Spleen (tissue), 11 donors: ENCODE measurements around the gene KDF1. TPM values are rescaled to one million over a fixed set of nuclear protein-coding genes. Genes with fewer than 3 reads are reported as not detected.

Experiments
- DNase-seq: peaks from one replicate; pipeline ENCODE4 v3.0.0-alpha.2; 2020
- H3K27ac ChIP-seq, 8 donors: fragments of 200-600 bp; sonication (generic) in 7 of 8; 1 replicate in 4 of 8; 2 replicates in 4 of 8; pipeline versions ENCODE4 v1.5.0 to v1.8.0; 2016 to 2021; ENCODE audit warnings: inconsistent platforms in 4 of 8, mild to moderate bottlenecking in 4 of 8, moderate library complexity in 1 of 8
- H3K27me3 ChIP-seq, 7 donors: fragments of 200-600 bp; sonication (generic) in 6 of 7; replicated peaks in 1 of 7; 1 replicate in 4 of 7; 2 replicates in 3 of 7; pipeline versions ENCODE4 v1.5.0 to v1.8.0; 2016 to 2021; ENCODE audit warnings: inconsistent platforms in 3 of 7, mild to moderate bottlenecking in 1 of 7
- H3K36me3 ChIP-seq, 6 donors: fragments of 200-600 bp; sonication (generic) in 5 of 6; 1 replicate in 4 of 6; 2 replicates in 2 of 6; pipeline versions ENCODE4 v1.5.0 to v1.8.0; 2016 to 2021; ENCODE audit warnings: inconsistent platforms in 2 of 6
- H3K4me1 ChIP-seq, 6 donors: fragments of 200-600 bp; sonication (generic) in 5 of 6; 1 replicate in 3 of 6; 2 replicates in 3 of 6; pipeline versions ENCODE4 v1.5.0 to v1.8.0; 2016 to 2021; ENCODE audit warnings: inconsistent platforms in 3 of 6
- H3K4me3 ChIP-seq, 8 donors: fragments of 200-600 bp; sonication (generic) in 7 of 8; 1 replicate in 4 of 8; 2 replicates in 4 of 8; pipeline versions ENCODE4 v1.5.0 to v1.8.0; 2016 to 2021; ENCODE audit warnings: inconsistent platforms in 4 of 8, mild to moderate bottlenecking in 4 of 8, moderate library complexity in 2 of 8
- H3K9me3 ChIP-seq, 8 donors: fragments of 200-600 bp; sonication (generic) in 7 of 8; 1 replicate in 4 of 8; 2 replicates in 4 of 8; pipeline versions ENCODE4 v1.5.0 to v1.8.0; 2016 to 2021; ENCODE audit warnings: inconsistent platforms in 4 of 8
- POLR2A ChIP-seq, 3 donors: fragments of 450-650 bp; IDR thresholded peaks; one replicate each; pipeline ENCODE4 v1.5.1; 2017; ENCODE audit warnings: antibody characterized with exemption in 3 of 3, mild to moderate bottlenecking in 1 of 3
- POLR2AphosphoS5 ChIP-seq, 3 donors: sonication (generic); formaldehyde crosslinking; IDR thresholded peaks; one replicate each; pipeline ENCODE4 v1.5.1; 2017; ENCODE audit warnings: antibody characterized with exemption in 3 of 3
- WGBS, 5 donors: extraction: QIAGEN DNeasy Blood & Tissue Kit in 3 of 5; methylation state at CpG; one replicate each; pipeline versions ENCODE4 v1.1.5 to v1.1.7; 2013 to 2018; 5-methylcytosine and 5-hydroxymethylcytosine counted together
- intact Hi-C: fragments of 100-400 bp; cut with DNase I; formaldehyde crosslinking; loops from one replicate; pipeline ENCODE4 v1.15.0; 2023; ENCODE audit warnings: low total_unique reads
- polyA plus RNA-seq, 3 donors: library from polyadenylated mRNA; stranded (reverse); fragments of 200-250 nt; gene quantifications; one replicate each; pipeline ENCODE4 v1.2.1, GENCODE V29; 2013
- total RNA-seq, 7 donors: library from RNA; depleted of rRNA in 3 of 7; stranded (reverse); fragments of >200 nt in 3 of 7; fragmentation: NEBNext Ultra II Directional in 4 of 7; extraction: Animal tissue kit (Norgen Biotek cat#: 25700) in 4 of 7; gene quantifications; one replicate each; pipeline versions ENCODE4 v1.1.0 to v1.2.1, GENCODE V29; 2016 to 2021
- TF ChIP-seq, protein P1 (sequence below), 11 experiments: fragments of 200-600 bp in 7 of 11; fragments of 450-650 bp in 4 of 11; sonication (generic) in 4 of 11; IDR thresholded peaks in 8 of 11; conservative IDR thresholded peaks in 3 of 11; 1 replicate in 7 of 11; 2 replicates in 4 of 11; pipeline versions ENCODE4 v1.4.0 to v1.8.0; 2016 to 2021; ENCODE audit warnings: antibody characterized with exemption in 11 of 11, inconsistent platforms in 4 of 11, mild to moderate bottlenecking in 1 of 11
- donor health status: healthy with polysubstance abuse.
- donor health status: DM: no; HTN: no; CAD: no; lungs with moderate emphysema.
- donor health status: DM: no; HTN: no; CAD: no.
- donor health status: Bipolar disorder and iron deficiency.
- donor health status: healthy.
- donor health status: DM: no; HTN: no; CAD: no.
- donor health status: DM: yes; HTN: yes; CAD: no.

KDF1 gene
- total and polyA plus RNA-seq, 10 donors: 0.44 to 2.1 (median 0.98) TPM

GRCh38 chr1:26907071-26907917 is 53.0 kb downstream of the KDF1 start:
- DNase-seq: no peak
- peaks cover 0 to 7% (median 0%) of the 10 kb centered on the region in 6 donors for H3K4me1 ChIP-seq
- H3K36me3 ChIP-seq: no peaks in the 10 kb centered on the region
- H3K4me3 ChIP-seq: no peak overlapping the region
- no peaks in the 10 kb centered on the region for H3K27me3 ChIP-seq
- no peak overlapping the region for H3K27ac ChIP-seq
- H3K9me3 ChIP-seq: no peaks in the 10 kb centered on the region
- 47 to 77% (median 73%) methylated on average over 5 to 6 of the region's 6 CpGs for WGBS, 5 donors
- no peak for TF ChIP-seq POLR2A (IDR thresholded peaks at IDR 0.05)
- no peak for TF ChIP-seq POLR2AphosphoS5 (IDR thresholded peaks at IDR 0.05)
- TF ChIP-seq, protein P1, sequence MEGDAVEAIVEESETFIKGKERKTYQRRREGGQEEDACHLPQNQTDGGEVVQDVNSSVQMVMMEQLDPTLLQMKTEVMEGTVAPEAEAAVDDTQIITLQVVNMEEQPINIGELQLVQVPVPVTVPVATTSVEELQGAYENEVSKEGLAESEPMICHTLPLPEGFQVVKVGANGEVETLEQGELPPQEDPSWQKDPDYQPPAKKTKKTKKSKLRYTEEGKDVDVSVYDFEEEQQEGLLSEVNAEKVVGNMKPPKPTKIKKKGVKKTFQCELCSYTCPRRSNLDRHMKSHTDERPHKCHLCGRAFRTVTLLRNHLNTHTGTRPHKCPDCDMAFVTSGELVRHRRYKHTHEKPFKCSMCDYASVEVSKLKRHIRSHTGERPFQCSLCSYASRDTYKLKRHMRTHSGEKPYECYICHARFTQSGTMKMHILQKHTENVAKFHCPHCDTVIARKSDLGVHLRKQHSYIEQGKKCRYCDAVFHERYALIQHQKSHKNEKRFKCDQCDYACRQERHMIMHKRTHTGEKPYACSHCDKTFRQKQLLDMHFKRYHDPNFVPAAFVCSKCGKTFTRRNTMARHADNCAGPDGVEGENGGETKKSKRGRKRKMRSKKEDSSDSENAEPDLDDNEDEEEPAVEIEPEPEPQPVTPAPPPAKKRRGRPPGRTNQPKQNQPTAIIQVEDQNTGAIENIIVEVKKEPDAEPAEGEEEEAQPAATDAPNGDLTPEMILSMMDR (IDR thresholded peaks at IDR 0.05 in 8 of 11, conservative IDR thresholded peaks at IDR 0.05 in 3 of 11): no peak
- intact Hi-C loops: no loop called here

GRCh38 chr1:26900815-26901511 is 59.3 kb downstream of the KDF1 start:
- Histone ChIP-seq H3K9me3 (no peaks in the 10 kb centered on the region), H3K27me3 (no peaks in the 10 kb centered on the region), H3K4me1 (peaks cover 14 to 55% (median 29%) of the 10 kb centered on the region in 6 donors), H3K27ac (peak overlapping the region; percentile 84 to 96 (median 88)), H3K36me3 (peaks cover 0 to 28% (median 23%) of the 10 kb centered on the region in 6 donors), H3K4me3 (peak overlapping the region; percentile 84 to 100 (median 97))
- intact Hi-C loops: no loop called here
- TF ChIP-seq POLR2A (IDR thresholded peaks at IDR 0.05) (no peak), POLR2AphosphoS5 (IDR thresholded peaks at IDR 0.05) (no peak)
- TF ChIP-seq, protein P1 (IDR thresholded peaks at IDR 0.05 in 8 of 11, conservative IDR thresholded peaks at IDR 0.05 in 3 of 11): no peak
- no peak for DNase-seq
- WGBS, 5 donors: 60 to 68% (median 64%) methylated on average over 17 to 18 of the region's 18 CpGs

- H3K4me3 ChIP-seq: peak within 1 kb of the TSS; percentile 84 to 100 (median 97)
- H3K27ac ChIP-seq: peak within 1 kb of the TSS; percentile 84 to 96 (median 88)
- peaks cover 14 to 63% (median 32%) of the 10 kb centered on the region in 6 donors for H3K4me1 ChIP-seq
- no peaks in the 10 kb centered on the region for H3K27me3 ChIP-seq
- peaks cover 0 to 36% (median 30%) of the 10 kb centered on the region in 6 donors for H3K36me3 ChIP-seq
- DNase-seq: peak; percentile 94
- intact Hi-C loops: no loop called here
- no peaks in the 10 kb centered on the region for H3K9me3 ChIP-seq
- no peak for TF ChIP-seq POLR2A (IDR thresholded peaks at IDR 0.05)
- TF ChIP-seq, protein P1 (IDR thresholded peaks at IDR 0.05 in 8 of 11, conservative IDR thresholded peaks at IDR 0.05 in 3 of 11): peak in 2 of 11 experiments; percentile 26 to 27
- TF ChIP-seq POLR2AphosphoS5 (IDR thresholded peaks at IDR 0.05): peak; percentile 84 to 95 (median 89)
- WGBS, 5 donors: 0 to 1% (median 0%) methylated on average over 30 to 50 of the region's 50 CpGs
Observed at GRCh38 chr1:26900001-26900814, 60.1 kb downstream of the KDF1 start, which contains the start of gene GPATCH3. TSS of gene GPATCH3 (minus strand) at chr1:26900467. CDS start at chr1:26900442, 25 bp downstream.

Other genes starting within 250 kb of the KDF1 start
- 10 to 100 TPM in 6 of 7 donors, 1 to 10 TPM in 1; 8.1 to 21.8 (median 12.5) TPM for gene PIGV, start 172.5 kb downstream of the KDF1 start, total RNA-seq
- gene PIGV, start 172.5 kb downstream of the KDF1 start, polyA plus RNA-seq: 1 to 10 TPM; 4.8 to 6.6 (median 5.2) TPM
- gene ZDHHC18, start 133.8 kb downstream of the KDF1 start, total RNA-seq: 10 to 100 TPM; 41.6 to 80.4 (median 54.4) TPM
- gene ZDHHC18, start 133.8 kb downstream of the KDF1 start, polyA plus RNA-seq: 10 to 100 TPM in 1 of 3 donors, 1 to 10 TPM in 2; 6.2 to 22.0 (median 8.9) TPM
- under 1 TPM in 4 of 7 donors, not detected in 3; 0.51 to 0.79 (median 0.58) TPM for gene SFN, start 97.3 kb downstream of the KDF1 start, total RNA-seq
- gene SFN, start 97.3 kb downstream of the KDF1 start, polyA plus RNA-seq: under 1 TPM; 0.27 to 0.80 (median 0.63) TPM
- gene GPN2, start 70.2 kb downstream of the KDF1 start, total RNA-seq: 10 to 100 TPM; 15.2 to 28.7 (median 21.5) TPM
- gene GPN2, start 70.2 kb downstream of the KDF1 start, polyA plus RNA-seq: 10 to 100 TPM; 11.6 to 15.7 (median 14.2) TPM
- 10 to 100 TPM; 14.3 to 20.2 (median 17.3) TPM for gene GPATCH3, start 60.0 kb downstream of the KDF1 start, total RNA-seq
- 10 to 100 TPM; 13.3 to 25.8 (median 19.3) TPM for gene GPATCH3, start 60.0 kb downstream of the KDF1 start, polyA plus RNA-seq
- 10 to 100 TPM in 3 of 7 donors, 1 to 10 TPM in 4; 2.6 to 27.1 (median 10.0) TPM for gene NR0B2, start 46.5 kb downstream of the KDF1 start, total RNA-seq
- 10 to 100 TPM in 1 of 3 donors, 1 to 10 TPM in 1, under 1 TPM in 1; 0.74 to 10.7 (median 5.6) TPM for gene NR0B2, start 46.5 kb downstream of the KDF1 start, polyA plus RNA-seq
- 10 to 100 TPM; 35.7 to 55.7 (median 49.3) TPM for gene NUDC, start 38.7 kb downstream of the KDF1 start, total RNA-seq
- 10 to 100 TPM; 42.5 to 62.2 (median 48.8) TPM for gene NUDC, start 38.7 kb downstream of the KDF1 start, polyA plus RNA-seq
- gene TRNP1, start 33.2 kb upstream of the KDF1 start, total RNA-seq: 10 to 100 TPM in 2 of 7 donors, 1 to 10 TPM in 5; 3.1 to 18.1 (median 6.8) TPM
- gene TRNP1, start 33.2 kb upstream of the KDF1 start, polyA plus RNA-seq: 1 to 10 TPM; 3.3 to 9.7 (median 6.1) TPM
- gene TENT5B, start 52.4 kb upstream of the KDF1 start, total RNA-seq: under 1 TPM in 6 of 7 donors, not detected in 1; 0.43 to 0.65 (median 0.47) TPM
- 1 to 10 TPM in 1 of 3 donors, under 1 TPM in 2; 0.41 to 1.0 (median 0.74) TPM for gene TENT5B, start 52.4 kb upstream of the KDF1 start, polyA plus RNA-seq
- gene SLC9A1, start 194.7 kb upstream of the KDF1 start, total RNA-seq: 10 to 100 TPM; 21.2 to 40.4 (median 35.0) TPM
- 10 to 100 TPM in 1 of 3 donors, 1 to 10 TPM in 2; 6.0 to 14.8 (median 7.7) TPM for gene SLC9A1, start 194.7 kb upstream of the KDF1 start, polyA plus RNA-seq